Smooth muscle cell (in vitro differentiated cells): ENCODE data around the gene SETD1A. TPM values are rescaled to one million over a fixed set of nuclear protein-coding genes. Genes with fewer than 3 reads are reported as not detected.

Source experiments
- DNase-seq: peaks from one replicate; lab custom pipeline; 2025; ENCODE audit not compliant: unreplicated experiment; lab: John Stamatoyannopoulos, UW
- H2AFZ ChIP-seq: fragments of 200-600 bp; sonication (generic); 2 replicates; pipeline ENCODE4 v1.6.0; 2016; ENCODE audit warnings: antibody characterized with exemption, low read depth, mild to moderate bottlenecking
- H3F3A ChIP-seq: fragments of 200-600 bp; sonication (generic); 2 replicates; pipeline ENCODE4 v1.6.0; 2017; ENCODE audit warnings: antibody characterized with exemption, low read depth
- H3K27ac ChIP-seq: fragments of 200-600 bp; sonication (generic); 2 replicates; pipeline ENCODE4 v1.5.1; 2016; ENCODE audit warnings: low read depth, mild to moderate bottlenecking
- H3K27me3 ChIP-seq: fragments of 200-600 bp; sonication (generic); 2 replicates; pipeline ENCODE4 v1.6.1; 2016; ENCODE audit warnings: low read depth, mild to moderate bottlenecking
- H3K36me3 ChIP-seq: fragments of 200-600 bp; sonication (generic); 2 replicates; pipeline ENCODE4 v1.5.1; 2016; ENCODE audit warnings: low read depth
- H3K4me1 ChIP-seq: fragments of 200-600 bp; sonication (generic); 2 replicates; pipeline ENCODE4 v1.5.1; 2016; ENCODE audit warnings: low read depth
- H3K4me2 ChIP-seq: fragments of 200-600 bp; sonication (generic); 2 replicates; pipeline ENCODE4 v1.6.0; 2016; ENCODE audit warnings: mild to moderate bottlenecking
- H3K4me3 ChIP-seq: fragments of 200-600 bp; sonication (generic); 2 replicates; pipeline ENCODE4 v1.5.1; 2016; ENCODE audit warnings: mild to moderate bottlenecking
- H3K79me2 ChIP-seq: fragments of 200-600 bp; sonication (generic); 2 replicates; pipeline ENCODE4 v1.6.0; 2016; ENCODE audit warnings: low read depth, mild to moderate bottlenecking
- H3K9ac ChIP-seq: fragments of 200-600 bp; sonication (generic); 2 replicates; pipeline ENCODE4 v1.6.0; 2016; ENCODE audit warnings: low read depth
- H3K9me3 ChIP-seq: fragments of 200-600 bp; sonication (generic); replicated peaks from 2 replicates; pipeline ENCODE4 v1.5.1; 2016; ENCODE audit warnings: low read depth
- H4K20me1 ChIP-seq: fragments of 200-600 bp; sonication (generic); 2 replicates; pipeline ENCODE4 v1.6.0; 2016; ENCODE audit warnings: low read depth
- CTCF ChIP-seq: fragments of 200-600 bp; sonication (generic); IDR thresholded peaks from 2 replicates; pipeline ENCODE4 v1.5.1; 2017; ENCODE audit warnings: borderline replicate concordance, mild to moderate bottlenecking, antibody characterized with exemption; ENCODE audit not compliant: insufficient read depth, poor library complexity, severe bottlenecking
- WGBS: methylation state at CpG from one replicate; pipeline ENCODE4 v1.1.7; 2016; ENCODE audit warnings: low lambda C conversion rate; 5-methylcytosine and 5-hydroxymethylcytosine counted together
- polyA plus RNA-seq: library from polyadenylated mRNA; unstranded; fragments of >200 nt; fragmentation: Nextera tagmentation; extraction: Ambion mirVana; gene quantifications from 2 replicates; pipeline ENCODE4 v1.2.1, GENCODE V29; 2016
- total RNA-seq: library from RNA; depleted of rRNA; stranded (reverse); fragments of >200 nt; gene quantifications from 2 replicates; pipeline ENCODE4 v1.2.3, GENCODE V29; 2014

Gene SETD1A
- total RNA-seq (1.9 and 2.9 TPM in 2 replicates), polyA plus RNA-seq (1.2 and 3.3 TPM in 2 replicates)

- H3K9me3 ChIP-seq: no peaks in the 10 kb centered on the region
- DNase-seq: peak; percentile 86
- no peak for TF ChIP-seq CTCF
- peak within 1 kb of the TSS; percentile 100 for H3K27ac ChIP-seq
- peak within 1 kb of the TSS; percentile 84 for H2AFZ ChIP-seq
- H3K4me1 ChIP-seq: peaks cover 6% of the 10 kb centered on the region
- H3F3A ChIP-seq: peaks cover 8% of the 10 kb centered on the region
- WGBS: 1% methylated on average over 46 of the region's 85 CpGs
- H4K20me1 ChIP-seq: peaks cover 21% of the 10 kb centered on the region
- peak within 1 kb of the TSS; percentile 99 for H3K4me3 ChIP-seq
- peaks cover 11% of the 10 kb centered on the region for H3K79me2 ChIP-seq
- no peaks in the 10 kb centered on the region for H3K27me3 ChIP-seq
- peak within 1 kb of the TSS; percentile 88 for H3K4me2 ChIP-seq
- peak within 1 kb of the TSS; percentile 100 for H3K9ac ChIP-seq
- H3K36me3 ChIP-seq: no peaks in the 10 kb centered on the region
These were observed at the start of gene SETD1A for GRCh38 chr16:30957456-30958174. Gene SETD1A, plus strand, starts transcription at chr16:30957754. Its CDS starts 978 bp downstream, at chr16:30958732.

- Histone ChIP-seq H4K20me1 (no peaks in the 10 kb centered on the region), H3K79me2 (no peaks in the 10 kb centered on the region), H3K4me3 (no peak overlapping the region), H3K9me3 (no peaks in the 10 kb centered on the region), H3K36me3 (no peaks in the 10 kb centered on the region), H3K4me2 (no peak overlapping the region), H3K27ac (no peak overlapping the region), H3K9ac (no peak overlapping the region), H3K4me1 (peaks cover 5% of the 10 kb centered on the region), H3K27me3 (no peaks in the 10 kb centered on the region), H3F3A (no peaks in the 10 kb centered on the region), H2AFZ (no peak overlapping the region)
- WGBS: 74% methylated on average over 18 of the region's 18 CpGs
- DNase-seq: no peak
- TF ChIP-seq CTCF: no peak
These were observed 47.0 kb upstream of the SETD1A start for GRCh38 chr16:30910427-30911029.

- no peak for DNase-seq
- Histone ChIP-seq H3K79me2 (no peaks in the 10 kb centered on the region), H3K27me3 (no peaks in the 10 kb centered on the region), H3K4me1 (peaks cover 12% of the 10 kb centered on the region), H3F3A (no peaks in the 10 kb centered on the region), H3K36me3 (no peaks in the 10 kb centered on the region), H3K4me2 (no peak overlapping the region), H3K9me3 (no peaks in the 10 kb centered on the region), H3K9ac (no peak overlapping the region), H3K27ac (no peak overlapping the region), H2AFZ (no peak overlapping the region), H3K4me3 (no peak overlapping the region), H4K20me1 (no peaks in the 10 kb centered on the region)
- WGBS: 91% methylated on average over 6 of the region's 6 CpGs
- TF ChIP-seq CTCF: no peak
These were observed 44.7 kb upstream of the SETD1A start for GRCh38 chr16:30912794-30913412.
